Type B pancreatic cell (in vitro differentiated cells): ENCODE data around the gene CAMTA1. TPM values are rescaled to one million over a fixed set of nuclear protein-coding genes. Genes with fewer than 3 reads are reported as not detected.

ENCODE experiments used
- DNase-seq: peaks from one replicate; pipeline ENCODE4 v3.0.0; 2021; ENCODE audit warnings: mixed read lengths; ENCODE audit not compliant: unreplicated experiment; ENCODE audit errors: extremely low spot score
- H3K27ac Mint-ChIP-seq: 2 replicates; pipeline ENCODE4 v1.8.0; 2021; ENCODE audit warnings: mild to moderate bottlenecking, mixed read lengths
- H3K27me3 Mint-ChIP-seq: 2 replicates; pipeline ENCODE4 v1.8.0; 2021; ENCODE audit warnings: mixed read lengths
- H3K36me3 Mint-ChIP-seq: 2 replicates; pipeline ENCODE4 v1.8.0; 2021; ENCODE audit warnings: mixed read lengths
- H3K4me1 Mint-ChIP-seq: one replicate; pipeline ENCODE4 v1.8.0; 2021; ENCODE audit warnings: mixed read lengths; ENCODE audit not compliant: unreplicated experiment
- H3K4me3 Mint-ChIP-seq: 2 replicates; pipeline ENCODE4 v1.8.0; 2021; ENCODE audit warnings: mild to moderate bottlenecking, mixed read lengths
- H3K9me3 Mint-ChIP-seq: 2 replicates; pipeline ENCODE4 v1.8.0; 2021; ENCODE audit warnings: mixed read lengths
- total RNA-seq: library from RNA; stranded (reverse); gene quantifications from 2 replicates; pipeline ENCODE4 v1.2.1, GENCODE V29; 2021; ENCODE audit warnings: low replicate concordance
- TF ChIP-seq, protein P1 (sequence below): fragments of 200-600 bp; sonication (generic); conservative IDR thresholded peaks from 2 replicates; pipeline ENCODE4 v1.5.0; 2021; ENCODE audit warnings: antibody characterized with exemption, mild to moderate bottlenecking

The CAMTA1 gene
- total RNA-seq, 1 donor from 2014 or later, result 82.5 TPM

DNA sequence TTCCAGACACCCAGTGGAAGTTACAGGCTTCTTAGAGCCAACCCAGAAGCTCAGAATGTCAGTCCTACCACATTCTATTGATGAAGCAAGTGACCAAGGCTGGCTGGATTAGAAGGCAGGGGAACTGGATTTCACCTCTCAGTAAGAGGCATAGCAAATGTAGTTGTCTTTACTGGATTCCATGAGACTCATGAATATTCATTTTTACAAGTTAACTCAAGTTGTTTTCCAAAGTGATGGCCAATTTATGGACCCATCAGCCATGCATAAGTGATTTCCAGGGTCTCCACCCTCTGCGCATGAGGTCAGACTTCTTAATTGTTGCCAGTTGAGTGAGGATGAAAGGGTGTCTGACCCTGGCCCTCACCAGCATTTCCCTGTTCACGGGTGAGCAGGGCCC, 559.0 kb downstream of the CAMTA1 start:
- DNase-seq, result no peak
- Mint-ChIP-seq H3K36me3 (no peaks in the 10 kb centered on the region), H3K4me1 (no peaks in the 10 kb centered on the region), H3K27ac (no peak overlapping the region), H3K27me3 (no peaks in the 10 kb centered on the region), H3K9me3 (no peaks in the 10 kb centered on the region), H3K4me3 (no peak overlapping the region)
- TF ChIP-seq, protein P1, sequence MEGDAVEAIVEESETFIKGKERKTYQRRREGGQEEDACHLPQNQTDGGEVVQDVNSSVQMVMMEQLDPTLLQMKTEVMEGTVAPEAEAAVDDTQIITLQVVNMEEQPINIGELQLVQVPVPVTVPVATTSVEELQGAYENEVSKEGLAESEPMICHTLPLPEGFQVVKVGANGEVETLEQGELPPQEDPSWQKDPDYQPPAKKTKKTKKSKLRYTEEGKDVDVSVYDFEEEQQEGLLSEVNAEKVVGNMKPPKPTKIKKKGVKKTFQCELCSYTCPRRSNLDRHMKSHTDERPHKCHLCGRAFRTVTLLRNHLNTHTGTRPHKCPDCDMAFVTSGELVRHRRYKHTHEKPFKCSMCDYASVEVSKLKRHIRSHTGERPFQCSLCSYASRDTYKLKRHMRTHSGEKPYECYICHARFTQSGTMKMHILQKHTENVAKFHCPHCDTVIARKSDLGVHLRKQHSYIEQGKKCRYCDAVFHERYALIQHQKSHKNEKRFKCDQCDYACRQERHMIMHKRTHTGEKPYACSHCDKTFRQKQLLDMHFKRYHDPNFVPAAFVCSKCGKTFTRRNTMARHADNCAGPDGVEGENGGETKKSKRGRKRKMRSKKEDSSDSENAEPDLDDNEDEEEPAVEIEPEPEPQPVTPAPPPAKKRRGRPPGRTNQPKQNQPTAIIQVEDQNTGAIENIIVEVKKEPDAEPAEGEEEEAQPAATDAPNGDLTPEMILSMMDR, result no peak

DNA sequence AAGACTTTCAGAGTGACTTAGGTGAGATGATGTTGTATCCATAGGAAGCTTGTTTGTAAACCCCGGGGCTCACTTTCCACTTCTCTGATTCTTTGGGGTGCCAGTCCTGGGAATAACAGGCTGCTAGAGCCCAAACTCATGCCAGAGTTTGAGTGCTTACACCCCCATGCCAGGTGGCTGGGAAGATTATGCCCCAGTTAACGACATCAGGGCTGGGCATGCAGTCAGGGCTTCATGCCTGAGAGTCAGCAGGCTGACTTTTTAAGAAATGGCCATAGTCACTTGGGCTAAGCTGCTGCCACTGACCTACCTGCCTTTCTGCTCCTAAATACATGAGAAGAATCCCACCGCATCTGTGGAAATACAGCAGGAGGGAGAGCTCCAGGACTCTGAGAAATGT, 560.3 kb downstream of the CAMTA1 start:
- DNase-seq, result no peak
- Mint-ChIP-seq H3K4me1 (no peaks in the 10 kb centered on the region), H3K9me3 (no peaks in the 10 kb centered on the region), H3K27me3 (peaks cover 4% of the 10 kb centered on the region), H3K4me3 (no peak overlapping the region), H3K27ac (no peak overlapping the region), H3K36me3 (no peaks in the 10 kb centered on the region)
- TF ChIP-seq, protein P1, result no peak

DNA sequence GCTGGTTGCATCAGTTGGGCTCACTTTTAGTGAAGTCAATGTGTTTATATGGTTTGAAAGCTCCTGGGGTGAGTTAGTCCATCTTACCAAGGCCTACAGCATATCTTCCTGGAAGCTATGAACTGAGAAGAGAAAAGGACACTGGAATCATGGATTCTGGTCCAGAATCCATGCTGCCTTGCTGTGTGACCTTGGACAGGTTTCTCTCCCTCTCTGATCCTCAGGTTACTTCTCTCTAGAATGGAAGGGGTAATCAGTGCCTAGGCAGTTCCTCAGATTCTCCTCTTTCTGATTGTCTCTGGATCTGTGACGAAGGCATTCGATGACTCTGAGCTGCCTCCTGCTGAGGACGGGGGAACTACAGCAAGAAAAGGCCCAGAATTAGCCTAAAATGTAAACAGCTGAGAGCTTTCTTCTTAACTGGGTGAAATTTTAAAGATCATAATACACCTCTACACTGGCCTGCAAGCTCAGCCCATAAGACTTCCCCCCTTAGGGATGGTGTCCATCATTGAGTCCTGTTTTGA, 560.9 kb downstream of the CAMTA1 start:
- Mint-ChIP-seq H3K4me3 (no peak overlapping the region), H3K9me3 (no peaks in the 10 kb centered on the region), H3K36me3 (no peaks in the 10 kb centered on the region), H3K4me1 (no peaks in the 10 kb centered on the region), H3K27ac (no peak overlapping the region), H3K27me3 (peaks cover 4% of the 10 kb centered on the region)
- DNase-seq, result no peak
- TF ChIP-seq, protein P1, result no peak

DNA sequence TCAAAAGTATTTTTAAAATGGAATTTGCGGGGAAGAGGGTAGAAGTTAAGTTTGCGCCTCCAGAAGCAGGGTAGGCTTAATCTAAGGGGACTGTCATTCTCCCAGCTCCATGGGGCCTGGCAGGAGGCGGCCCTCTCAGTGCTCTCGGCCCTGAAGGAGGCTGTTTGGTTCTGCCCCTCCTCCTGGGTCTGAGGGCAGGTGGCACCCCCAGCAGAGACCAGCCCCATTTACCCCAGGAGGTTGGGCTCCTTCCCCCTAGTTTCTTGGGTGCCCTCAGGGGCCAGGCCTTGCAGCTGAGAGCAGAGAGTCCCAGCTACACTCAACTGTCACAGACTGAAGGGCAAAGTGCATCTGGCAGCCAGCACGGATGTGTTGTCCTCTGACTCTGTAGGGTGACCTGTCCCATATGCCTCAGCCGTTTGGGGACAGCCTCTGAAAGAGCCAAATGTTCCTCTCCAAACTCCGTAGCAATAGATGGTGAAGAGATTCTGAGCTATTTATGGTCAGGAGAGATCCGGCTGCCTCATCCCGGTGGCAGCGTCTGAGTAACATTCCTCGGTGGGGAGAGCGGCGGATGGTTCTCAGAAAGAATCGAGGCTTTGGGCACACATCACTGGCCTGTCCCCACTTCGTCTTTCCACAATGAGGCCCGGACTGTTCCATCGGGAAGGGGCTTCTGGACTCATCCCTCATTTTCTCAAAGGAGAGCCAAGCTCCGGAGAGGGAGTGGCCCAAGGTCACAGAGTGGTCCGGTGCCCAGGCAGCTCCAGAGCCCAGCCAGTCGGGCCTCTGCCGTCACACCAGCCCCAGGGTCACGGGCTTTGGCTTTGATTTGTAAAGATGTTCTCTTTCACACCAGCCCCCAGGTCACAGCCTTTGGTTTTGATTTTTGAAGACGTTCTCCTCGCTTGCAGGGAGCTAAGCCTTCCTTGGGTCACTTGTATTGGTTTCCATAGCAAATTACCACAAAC, 561.6 kb downstream of the CAMTA1 start:
- peaks cover 4% of the 10 kb centered on the region for H3K27me3 Mint-ChIP-seq
- no peak overlapping the region for H3K27ac Mint-ChIP-seq
- no peaks in the 10 kb centered on the region for H3K36me3 Mint-ChIP-seq
- no peak overlapping the region for H3K4me3 Mint-ChIP-seq
- H3K4me1 Mint-ChIP-seq, result peaks cover 4% of the 10 kb centered on the region
- no peak for DNase-seq
- TF ChIP-seq, protein P1, result no peak
- no peaks in the 10 kb centered on the region for H3K9me3 Mint-ChIP-seq

DNA sequence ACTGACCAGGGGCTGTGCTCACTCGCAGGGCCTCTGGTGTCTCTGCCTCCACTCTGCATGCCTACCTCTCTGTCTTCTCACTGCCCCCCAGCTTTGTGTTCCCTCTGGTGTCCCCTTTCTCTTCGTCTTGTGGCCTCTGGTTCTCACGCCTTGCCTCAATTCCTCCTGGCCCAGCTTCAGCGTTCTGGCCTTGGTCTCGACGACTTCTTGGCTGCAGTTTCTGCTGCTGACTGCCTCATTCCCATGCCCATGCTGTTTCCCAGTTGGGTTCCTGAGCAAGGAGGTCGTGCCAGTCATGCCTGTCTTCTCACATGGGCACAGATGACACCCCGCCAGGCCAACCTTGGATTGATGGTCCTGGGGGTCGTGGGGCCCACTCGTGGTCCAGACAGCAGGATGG, 562.8 kb downstream of the CAMTA1 start:
- Mint-ChIP-seq H3K4me3 (no peak overlapping the region), H3K9me3 (no peaks in the 10 kb centered on the region), H3K4me1 (peaks cover 6% of the 10 kb centered on the region), H3K36me3 (no peaks in the 10 kb centered on the region), H3K27me3 (peaks cover 4% of the 10 kb centered on the region), H3K27ac (no peak overlapping the region)
- DNase-seq, result no peak
- TF ChIP-seq, protein P1, result no peak
